HuH-7 (cell line): ENCODE results near the gene PTPRN2.
"Not testable (repeated sequence)": the region's sequence is repeated elsewhere in the genome, so short reads cannot be mapped to it uniquely, and the experiment has no call there.

Source experiments
- DNase-seq: peaks from one replicate; pipeline ENCODE4 v3.0.0; 2011; ENCODE audit warnings: low spot score

Gene PTPRN2

GRCh38 chr7:157751951-157752673 is 835.5 kb downstream of the PTPRN2 start:
- DNase-seq: no peak

GRCh38 chr7:157751406-157751805 is 836.2 kb downstream of the PTPRN2 start:
- no peak for DNase-seq

GRCh38 chr7:157750291-157750690 is 837.3 kb downstream of the PTPRN2 start:
- DNase-seq: no peak

GRCh38 chr7:157745721-157746709 is 841.6 kb downstream of the PTPRN2 start:
- no peak for DNase-seq

GRCh38 chr7:157744786-157745601 is 842.6 kb downstream of the PTPRN2 start:
- DNase-seq: no peak

GRCh38 chr7:157743781-157744525 is 843.7 kb downstream of the PTPRN2 start:
- no peak for DNase-seq

GRCh38 chr7:157740251-157740798 is 847.3 kb downstream of the PTPRN2 start:
- no peak for DNase-seq

GRCh38 chr7:157739650-157740049 is 848.0 kb downstream of the PTPRN2 start:
- no peak for DNase-seq

- DNase-seq: no peak
Observed at GRCh38 chr7:157739031-157739430, 848.6 kb downstream of the PTPRN2 start.

GRCh38 chr7:157738066-157738460 is 849.6 kb downstream of the PTPRN2 start:
- no peak for DNase-seq

GRCh38 chr7:157737151-157738065 is 850.2 kb downstream of the PTPRN2 start:
- DNase-seq: no peak

GRCh38 chr7:157736341-157736740 is 851.3 kb downstream of the PTPRN2 start:
- DNase-seq: no peak

GRCh38 chr7:157735826-157736225 is 851.8 kb downstream of the PTPRN2 start:
- DNase-seq: no peak

- no peak for DNase-seq
Observed at GRCh38 chr7:157734676-157735640, 852.7 kb downstream of the PTPRN2 start.

- not testable (repeated sequence) for DNase-seq
Observed at GRCh38 chr7:157733760-157734395, 853.7 kb downstream of the PTPRN2 start.

- no peak for DNase-seq
Observed at GRCh38 chr7:157731126-157731525, 856.5 kb downstream of the PTPRN2 start.

- DNase-seq: no peak
Observed at GRCh38 chr7:157730614-157731013, 857.0 kb downstream of the PTPRN2 start.

- no peak for DNase-seq
Observed at GRCh38 chr7:157729566-157729965, 858.1 kb downstream of the PTPRN2 start.
